ENCODE results near the gene SLC38A5.

DNA sequence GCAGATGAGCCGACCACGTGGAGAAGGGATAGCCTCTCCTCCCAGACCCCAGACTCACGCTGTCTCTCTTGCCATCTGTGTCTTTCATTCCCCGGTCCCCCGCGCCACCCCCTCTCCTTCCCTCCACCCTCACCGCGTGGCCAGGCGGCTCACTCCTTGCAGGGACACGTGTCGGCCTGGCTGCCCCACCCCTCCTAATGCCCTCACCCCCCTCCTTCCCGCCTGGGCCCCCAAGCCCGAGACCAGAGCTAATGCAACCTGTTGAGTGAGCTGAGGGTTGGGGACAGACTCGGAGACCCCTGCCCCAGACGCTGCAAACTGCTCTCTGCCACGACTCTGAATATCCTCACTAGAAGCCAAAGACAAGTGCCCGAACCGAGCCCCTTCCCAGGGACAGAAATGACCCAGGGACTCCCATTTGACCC, 1.8 kb downstream of the SLC38A5 start:
- TF ChIP-seq POLR2A (IDR thresholded peaks at IDR 0.05; ENCODE audit: low read depth, low read length) = no peak
- TF ChIP-seq TAF1 (IDR thresholded peaks at IDR 0.05; ENCODE audit: low read depth, low read length) = no peak
- no peak for TF ChIP-seq POLR2AphosphoS5 (IDR thresholded peaks at IDR 0.05; ENCODE audit: low read depth, low read length)
- TF ChIP-seq PAX5 (IDR thresholded peaks at IDR 0.05; ENCODE audit: insufficient read depth, low read length, severe bottlenecking) = no peak
- no peak for TF ChIP-seq SPI1 (IDR thresholded peaks at IDR 0.05; ENCODE audit: low read depth, low read length)
